SIG-M5 treated with dmso at 0.1 percent for 504 hours (cell line): ENCODE results near the gene CCDC169.

ENCODE experiments used
- DNase-seq: peaks from one replicate; lab custom pipeline; 2025; ENCODE audit not compliant: unreplicated experiment; lab: John Stamatoyannopoulos, UW

Gene CCDC169

GRCh38 chr13:36244990-36245389, 52.6 kb downstream of the CCDC169 start:
- DNase-seq = no peak

GRCh38 chr13:36244073-36244472, 53.5 kb downstream of the CCDC169 start:
- no peak for DNase-seq

- DNase-seq = no peak
Measured at GRCh38 chr13:36242761-36243160, 54.9 kb downstream of the CCDC169 start.

- no peak for DNase-seq
Measured at GRCh38 chr13:36231236-36231635, 66.4 kb downstream of the CCDC169 start.

DNA sequence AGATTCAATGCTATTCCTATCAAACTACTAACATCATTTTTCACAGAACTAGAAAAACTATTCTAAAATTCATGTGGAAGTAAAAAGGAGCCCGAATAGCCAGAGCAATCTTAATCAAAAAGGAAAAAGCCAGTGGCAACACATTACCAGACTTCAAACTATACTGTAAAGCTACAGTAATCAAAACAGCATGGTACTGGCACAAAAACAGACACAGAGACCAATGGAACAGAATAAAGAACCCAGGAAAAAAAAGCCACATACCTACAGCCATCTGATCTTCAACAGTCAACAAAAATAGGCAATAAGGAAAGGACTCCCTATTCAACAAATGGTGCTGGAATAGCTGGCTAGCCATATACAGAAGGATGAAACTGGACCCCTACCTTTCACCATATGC, 72.9 kb downstream of the CCDC169 start:
- DNase-seq = no peak

DNA sequence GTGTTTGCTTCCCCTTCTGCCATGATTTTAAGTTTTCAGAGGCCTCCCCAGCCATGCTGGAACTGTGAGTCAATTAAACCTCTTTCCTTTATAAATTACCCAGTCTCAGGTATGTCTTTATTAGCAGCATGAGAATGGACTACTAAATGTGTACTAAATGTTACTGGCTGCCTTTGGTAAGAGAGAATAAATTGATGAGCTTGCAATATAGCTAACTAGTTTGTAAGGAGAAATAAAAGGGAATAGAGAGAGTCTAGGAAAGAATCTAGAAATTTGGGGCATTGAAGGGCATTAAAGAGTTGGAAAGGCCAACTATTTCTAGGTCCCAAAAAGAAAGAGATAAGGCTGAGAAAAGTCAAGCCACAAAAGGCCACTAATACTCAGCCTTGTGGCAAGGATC, 77.7 kb downstream of the CCDC169 start:
- no peak for DNase-seq

GRCh38 chr13:36217456-36217855, 80.2 kb downstream of the CCDC169 start:
- no peak for DNase-seq

GRCh38 chr13:36214163-36214921, 83.3 kb downstream of the CCDC169 start, which contains the start of gene SOHLH2:
SOHLH2 (minus strand) TSS chr13:36214556; CDS start chr13:36214526, 30 bp downstream.
- no peak for DNase-seq

DNA sequence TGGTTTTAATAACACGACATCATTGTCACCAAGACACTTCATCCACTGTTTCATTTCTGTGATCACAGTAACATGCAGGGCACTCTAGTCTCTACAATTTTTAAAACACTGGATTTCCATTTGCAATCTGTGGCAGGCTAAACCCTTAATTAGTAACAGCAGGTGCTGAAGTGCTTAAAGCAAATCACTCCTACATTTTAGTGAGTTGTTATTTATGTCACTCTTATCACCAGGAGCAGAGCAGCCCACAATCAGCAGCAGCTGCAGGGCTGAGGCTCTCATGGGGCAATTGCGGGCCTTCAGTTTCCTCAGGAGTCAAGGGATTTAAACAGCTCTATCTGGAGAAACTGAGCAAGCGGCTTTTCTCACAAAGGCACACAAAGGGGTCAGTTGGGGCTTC, 84.8 kb downstream of the CCDC169 start:
- no peak for DNase-seq

DNA sequence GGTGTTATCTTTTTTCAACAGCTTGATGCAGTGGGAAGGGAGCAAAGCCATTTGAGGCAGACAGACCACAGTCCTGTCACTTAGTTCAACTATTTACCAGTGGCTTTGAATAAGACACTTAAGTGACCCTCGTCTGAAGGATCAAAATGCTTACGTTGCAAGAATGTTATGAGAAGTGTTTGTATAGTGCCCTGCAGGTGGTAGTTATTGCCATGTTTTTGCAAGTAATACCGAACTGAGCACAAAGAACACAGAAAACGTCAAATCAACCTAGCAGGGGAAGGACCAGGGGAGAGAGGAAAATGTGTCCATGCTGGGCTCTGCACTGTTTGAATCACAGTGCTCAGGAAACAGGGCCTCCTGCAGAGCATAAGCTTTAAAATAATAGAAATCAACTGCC, 86.0 kb downstream of the CCDC169 start:
- DNase-seq = no peak

DNA sequence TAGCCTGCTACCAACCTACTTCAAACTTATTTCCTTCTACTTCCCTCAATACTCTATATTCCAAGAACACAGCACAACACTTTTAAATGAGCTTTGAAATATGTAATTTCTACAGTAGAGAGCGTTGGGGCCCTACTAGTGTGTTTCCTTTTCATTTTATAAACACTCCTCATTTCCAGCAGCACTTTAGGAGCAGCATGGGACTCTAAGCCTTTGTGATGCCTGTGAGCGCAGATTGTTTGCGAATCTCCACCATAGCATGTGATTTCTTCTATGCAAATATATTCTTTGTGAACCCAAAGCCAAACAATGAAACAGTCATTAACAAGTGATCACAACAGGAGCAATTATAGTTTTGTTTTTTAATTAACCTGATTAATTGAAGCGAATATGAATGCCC, 86.9 kb downstream of the CCDC169 start:
- DNase-seq = no peak

GRCh38 chr13:36207672-36208071, 89.9 kb downstream of the CCDC169 start:
- no peak for DNase-seq

GRCh38 chr13:36193151-36193855, 104.3 kb downstream of the CCDC169 start:
- DNase-seq = no peak

DNA sequence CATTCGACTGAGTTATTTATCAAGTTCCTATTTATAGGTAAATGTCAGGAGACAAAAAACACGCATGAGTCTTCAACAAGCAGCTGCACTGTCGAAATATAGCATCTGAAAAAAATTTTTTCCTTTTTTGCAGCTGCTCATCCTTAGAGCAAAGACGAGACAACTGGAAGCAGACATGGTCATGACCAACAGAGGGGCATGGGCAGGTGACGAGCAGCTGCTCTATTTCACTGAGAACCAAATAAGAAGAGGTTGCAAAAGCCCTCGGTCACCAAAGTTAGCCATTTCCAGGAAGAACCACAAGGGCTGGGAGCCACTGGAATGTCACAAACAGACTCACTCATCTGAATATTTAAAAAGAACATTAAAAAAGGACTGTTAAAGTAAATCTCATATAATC, 105.4 kb downstream of the CCDC169 start:
- no peak for DNase-seq

DNA sequence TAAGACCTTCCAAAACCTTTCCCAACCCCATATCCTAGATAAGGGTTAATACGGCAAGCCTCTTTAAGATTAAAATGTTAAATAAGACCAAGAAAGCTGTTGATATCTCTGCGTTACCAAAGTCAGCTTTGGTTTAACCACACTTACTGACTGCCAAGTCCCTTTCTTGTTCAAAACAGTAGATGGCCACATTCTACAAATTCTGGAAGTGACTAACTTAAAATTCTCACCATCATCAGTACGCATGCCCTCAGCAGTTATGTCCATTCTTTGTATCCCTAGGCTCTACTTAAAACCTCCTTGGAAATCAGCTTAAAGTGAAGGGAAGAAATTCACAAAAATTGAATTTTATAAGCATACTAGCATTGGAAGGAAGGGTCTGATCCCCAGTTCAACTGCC, 106.8 kb downstream of the CCDC169 start:
- no peak for DNase-seq

DNA sequence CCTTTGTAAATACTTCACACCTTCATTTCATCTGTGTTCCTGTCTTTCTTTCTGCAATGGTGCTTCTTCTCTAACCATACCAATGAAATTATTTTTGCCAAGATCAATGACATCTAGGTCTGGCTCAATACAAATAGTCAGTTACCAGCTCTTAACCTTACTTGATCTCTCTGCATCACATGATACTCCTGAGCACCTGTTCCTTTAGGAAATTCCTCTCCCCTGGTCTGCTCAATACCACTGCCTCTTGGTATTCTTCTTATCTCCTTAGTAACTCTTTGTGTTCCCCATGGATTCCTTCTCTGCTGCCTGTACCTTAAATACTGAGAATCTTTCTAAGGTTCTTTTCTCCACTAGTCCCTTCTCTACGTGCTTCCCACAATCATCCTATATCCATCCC, 109.2 kb downstream of the CCDC169 start:
- no peak for DNase-seq

- DNase-seq = no peak
Measured at GRCh38 chr13:36183901-36184300, 113.7 kb downstream of the CCDC169 start.
